ENCODE measurements around the gene IGSF9.

The IGSF9 gene

GRCh38 chr1:159931795-159932173, 13.6 kb downstream of the IGSF9 start:
- ATAC-seq = no peak

GRCh38 chr1:159931101-159931794, 14.2 kb downstream of the IGSF9 start:
- no peak for ATAC-seq

GRCh38 chr1:159930634-159931033, 14.8 kb downstream of the IGSF9 start:
- ATAC-seq = no peak

- no peak for ATAC-seq
Measured at GRCh38 chr1:159930216-159930615, 15.2 kb downstream of the IGSF9 start.

GRCh38 chr1:159929155-159930051, 16.0 kb downstream of the IGSF9 start:
- no peak for ATAC-seq

- ATAC-seq = no peak
Measured at GRCh38 chr1:159928491-159929050, 16.8 kb downstream of the IGSF9 start.

- ATAC-seq = no peak
Measured at GRCh38 chr1:159927849-159928431, 17.5 kb downstream of the IGSF9 start.

GRCh38 chr1:159927211-159927848, 18.1 kb downstream of the IGSF9 start:
- ATAC-seq = no peak

- peak; percentile 7 to 9 for ATAC-seq
Measured at GRCh38 chr1:159925719-159926078, 19.7 kb downstream of the IGSF9 start.

GRCh38 chr1:159924791-159925718, 20.4 kb downstream of the IGSF9 start, which contains the start of gene TAGLN2:
TSS of gene TAGLN2 (minus strand) at chr1:159925507. CDS start at chr1:159920509, 4,998 bp downstream.
- ATAC-seq = peak; percentile 81 to 84

- ATAC-seq = peak; percentile 23 to 24
Measured at GRCh38 chr1:159924025-159924790, 21.2 kb downstream of the IGSF9 start.

GRCh38 chr1:159923203-159924024, 22.0 kb downstream of the IGSF9 start:
- ATAC-seq = peak; percentile 21 to 25

GRCh38 chr1:159922511-159923202, 22.8 kb downstream of the IGSF9 start:
- ATAC-seq = no peak

- ATAC-seq = no peak
Measured at GRCh38 chr1:159921700-159922504, 23.5 kb downstream of the IGSF9 start.

GRCh38 chr1:159921251-159921650, 24.2 kb downstream of the IGSF9 start:
- peak; percentile 3 to 5 for ATAC-seq

- ATAC-seq = no peak
Measured at GRCh38 chr1:159920651-159921050, 24.8 kb downstream of the IGSF9 start.

- ATAC-seq = no peak
Measured at GRCh38 chr1:159920202-159920601, 25.2 kb downstream of the IGSF9 start.

GRCh38 chr1:159919236-159919865, 26.1 kb downstream of the IGSF9 start:
- no peak for ATAC-seq
